HG02623 (cell line): Measurements from ENCODE around the gene NT5DC2.

Experiments used
- ATAC-seq: cut with Tn5 transposase; IDR thresholded peaks from one replicate; pipeline ENCODE4 v1.9.1; 2021; ENCODE audit warnings: moderate library complexity; ENCODE audit not compliant: unreplicated experiment

The NT5DC2 gene

GRCh38 chr3:52533623-52534280 lies at the start of gene NT5DC2:
TSS of gene NT5DC2 (minus strand) at chr3:52533857. CDS start at chr3:52533737, 120 bp downstream.
- ATAC-seq: peak; percentile 35

GRCh38 chr3:52574056-52574965 lies 40.7 kb upstream of the NT5DC2 start:
- ATAC-seq: no peak

- no peak for ATAC-seq
These were observed 38.6 kb upstream of the NT5DC2 start for GRCh38 chr3:52572221-52572620.

- ATAC-seq: no peak
These were observed 36.4 kb upstream of the NT5DC2 start for GRCh38 chr3:52570076-52570475.

GRCh38 chr3:52568069-52568468 lies 34.4 kb upstream of the NT5DC2 start:
- ATAC-seq: no peak

- ATAC-seq: no peak
These were observed 30.3 kb upstream of the NT5DC2 start for GRCh38 chr3:52563984-52564383.

- ATAC-seq: no peak
These were observed 27.5 kb upstream of the NT5DC2 start for GRCh38 chr3:52561028-52561747.

GRCh38 chr3:52558436-52558835 lies 24.8 kb upstream of the NT5DC2 start:
- ATAC-seq: no peak

- ATAC-seq: no peak
These were observed 23.6 kb upstream of the NT5DC2 start for GRCh38 chr3:52557011-52557960.

GRCh38 chr3:52555056-52555455 lies 21.4 kb upstream of the NT5DC2 start:
- ATAC-seq: no peak

GRCh38 chr3:52554026-52554755 lies 20.5 kb upstream of the NT5DC2 start:
- no peak for ATAC-seq

GRCh38 chr3:52552089-52552488 lies 18.4 kb upstream of the NT5DC2 start:
- no peak for ATAC-seq

- ATAC-seq: no peak
These were observed 17.5 kb upstream of the NT5DC2 start for GRCh38 chr3:52551118-52551517.

- ATAC-seq: no peak
These were observed 13.5 kb upstream of the NT5DC2 start for GRCh38 chr3:52547143-52547542.

GRCh38 chr3:52546111-52546901 lies 12.6 kb upstream of the NT5DC2 start:
- ATAC-seq: no peak

GRCh38 chr3:52544937-52545336 lies 11.3 kb upstream of the NT5DC2 start:
- no peak for ATAC-seq

- ATAC-seq: no peak
These were observed 7.4 kb upstream of the NT5DC2 start for GRCh38 chr3:52541050-52541449.

- ATAC-seq: no peak
These were observed 5.5 kb upstream of the NT5DC2 start for GRCh38 chr3:52539010-52539653.
